Gastroesophageal sphincter (tissue), 4 donors: ENCODE measurements around the gene RNF150. TPM values are rescaled to one million over a fixed set of nuclear protein-coding genes. Genes with fewer than 3 reads are reported as not detected.

ENCODE experiments used
- ATAC-seq: fragments of 150-250 bp; one replicate; pipeline ENCODE4 v1.9.1; 2016; ENCODE audit warnings: mild to moderate bottlenecking, moderate library complexity
- H3K27ac ChIP-seq, 4 donors: fragments of 200-600 bp; sonication (generic) in 3 of 4; 1 replicate in 3 of 4; 2 replicates in 1 of 4; pipeline ENCODE4 v1.5.1; 2016 to 2019
- H3K27me3 ChIP-seq: fragments of 200-600 bp; sonication (generic); one replicate; pipeline ENCODE4 v1.5.1; 2019
- H3K36me3 ChIP-seq, 2 donors: fragments of 200-600 bp; sonication (generic); one replicate each; pipeline ENCODE4 v1.5.1; 2019; ENCODE audit warnings: control low read depth in 1 of 2
- H3K4me1 ChIP-seq, 3 donors: fragments of 200-600 bp; sonication (generic); 1 replicate in 2 of 3; 2 replicates in 1 of 3; pipeline ENCODE4 v1.5.1; 2016 to 2019; ENCODE audit warnings: control low read depth in 2 of 3
- H3K4me3 ChIP-seq, 2 donors: fragments of 200-600 bp; sonication (generic); one replicate each; pipeline ENCODE4 v1.5.1; 2019; ENCODE audit warnings: mild to moderate bottlenecking in 1 of 2, moderate library complexity in 1 of 2
- H3K9me3 ChIP-seq, 3 donors: fragments of 200-600 bp; sonication (generic); one replicate each; pipeline ENCODE4 v1.5.1; 2017 to 2019; ENCODE audit warnings: control low read depth in 2 of 3
- CTCF ChIP-seq, 4 experiments: fragments of 200-600 bp in 2 of 4; fragments of 450-650 bp in 2 of 4; sonication (generic) in 1 of 4; IDR thresholded peaks; one replicate each; pipeline ENCODE4 v1.5.1; 2017 to 2019; ENCODE audit warnings: antibody characterized with exemption in 4 of 4, mild to moderate bottlenecking in 2 of 4, moderate library complexity in 2 of 4
- EP300 ChIP-seq: sonication (generic); formaldehyde crosslinking; IDR thresholded peaks from one replicate; pipeline ENCODE4 v1.6.1; 2017; ENCODE audit warnings: antibody characterized with exemption, mild to moderate bottlenecking
- POLR2A ChIP-seq, 2 donors: fragments of 450-650 bp; IDR thresholded peaks; one replicate each; pipeline ENCODE4 v1.6.1; 2017; ENCODE audit warnings: antibody characterized with exemption in 2 of 2, mild to moderate bottlenecking in 2 of 2, moderate library complexity in 1 of 2
- POLR2AphosphoS5 ChIP-seq: sonication (generic); formaldehyde crosslinking; IDR thresholded peaks from one replicate; pipeline ENCODE4 v1.6.1; 2017; ENCODE audit warnings: antibody characterized with exemption
- WGBS, 2 donors: methylation state at CpG; one replicate each; pipeline ENCODE4 v1.1.5; 2018; ENCODE audit warnings: low coverage in 1 of 2; 5-methylcytosine and 5-hydroxymethylcytosine counted together
- total RNA-seq, 4 donors: library from RNA; depleted of rRNA; stranded (reverse); fragments of >200 nt; gene quantifications; one replicate each; pipeline ENCODE4 v1.1.0, GENCODE V29; 2016

The RNF150 gene
- total RNA-seq, 4 donors from 2014 or later, result 36.5 to 70.5 (median 59.9) TPM

GRCh38 chr4:140995058-140995457 is 138.2 kb downstream of the RNF150 start:
- TF ChIP-seq POLR2A (IDR thresholded peaks at IDR 0.05) (no peak), EP300 (peak; percentile 13), POLR2AphosphoS5 (peak; percentile 85)
- Histone ChIP-seq H3K27me3 (no peaks in the 10 kb centered on the region), H3K9me3 (no peaks in the 10 kb centered on the region), H3K27ac (peak overlapping the region; percentile 62 to 79 (median 74)), H3K4me1 (peaks cover 4 to 62% (median 12%) of the 10 kb centered on the region in 3 donors), H3K36me3 (no peaks in the 10 kb centered on the region), H3K4me3 (no peak overlapping the region)
- WGBS, 2 donors, result 0 to 50% methylated on average over 1 of the region's 1 CpG
- peak; percentile 38 for ATAC-seq

GRCh38 chr4:140994015-140994414 is 139.3 kb downstream of the RNF150 start:
- WGBS, 2 donors, result 20 to 38% methylated on average over 1 of the region's 1 CpG
- Histone ChIP-seq H3K4me3 (no peak overlapping the region), H3K9me3 (no peaks in the 10 kb centered on the region), H3K4me1 (peaks cover 4 to 68% (median 12%) of the 10 kb centered on the region in 3 donors), H3K27ac (peak overlapping the region; percentile 62 to 78 (median 70)), H3K36me3 (no peaks in the 10 kb centered on the region), H3K27me3 (no peaks in the 10 kb centered on the region)
- ATAC-seq, result peak; percentile 23
- TF ChIP-seq EP300 (no peak), POLR2AphosphoS5 (peak; percentile 52), POLR2A (IDR thresholded peaks at IDR 0.05) (no peak)

GRCh38 chr4:140993370-140993769 is 139.9 kb downstream of the RNF150 start:
- no peaks in the 10 kb centered on the region for H3K27me3 ChIP-seq
- H3K9me3 ChIP-seq, result no peaks in the 10 kb centered on the region
- peak overlapping the region; percentile 62 to 78 (median 70) for H3K27ac ChIP-seq
- WGBS, 2 donors, result 24 to 54% methylated on average over 3 to 4 of the region's 4 CpGs
- H3K36me3 ChIP-seq, result no peaks in the 10 kb centered on the region
- peaks cover 4 to 64% (median 12%) of the 10 kb centered on the region in 3 donors for H3K4me1 ChIP-seq
- no peak overlapping the region for H3K4me3 ChIP-seq
- ATAC-seq, result no peak
- TF ChIP-seq EP300 (no peak), POLR2A (IDR thresholded peaks at IDR 0.05) (no peak), POLR2AphosphoS5 (no peak), CTCF (IDR thresholded peaks at IDR 0.05) (peak in 1 of 4 experiments; percentile 7)

- ATAC-seq, result no peak
- Histone ChIP-seq H3K27ac (peak overlapping the region in 2 of 4 donors; percentile 17 to 45), H3K27me3 (no peaks in the 10 kb centered on the region), H3K4me1 (peaks cover under 1 to 50% (median 12%) of the 10 kb centered on the region in 3 donors), H3K4me3 (no peak overlapping the region), H3K9me3 (no peaks in the 10 kb centered on the region), H3K36me3 (no peaks in the 10 kb centered on the region)
- WGBS, 2 donors, result 61 to 70% methylated on average over 3 of the region's 3 CpGs
- TF ChIP-seq POLR2A (IDR thresholded peaks at IDR 0.05), result no peak
- TF ChIP-seq CTCF (IDR thresholded peaks at IDR 0.05), result no peak
- TF ChIP-seq POLR2AphosphoS5, result no peak
- TF ChIP-seq EP300, result no peak
These were observed 143.3 kb downstream of the RNF150 start for GRCh38 chr4:140989944-140990343.

- H3K36me3 ChIP-seq, result no peaks in the 10 kb centered on the region
- no peaks in the 10 kb centered on the region for H3K9me3 ChIP-seq
- H3K27ac ChIP-seq, result peak overlapping the region in 3 of 4 donors; percentile 18 to 53 (median 39)
- H3K4me1 ChIP-seq, result peaks cover 0 to 41% (median 4%) of the 10 kb centered on the region in 3 donors
- TF ChIP-seq EP300, result no peak
- no peak for TF ChIP-seq POLR2A (IDR thresholded peaks at IDR 0.05)
- TF ChIP-seq POLR2AphosphoS5, result no peak
- TF ChIP-seq CTCF (IDR thresholded peaks at IDR 0.05), result no peak
- no peaks in the 10 kb centered on the region for H3K27me3 ChIP-seq
- WGBS, 2 donors, result 37 to 56% methylated on average over 5 of the region's 5 CpGs
- ATAC-seq, result no peak
- no peak overlapping the region for H3K4me3 ChIP-seq
These were observed 147.2 kb downstream of the RNF150 start for GRCh38 chr4:140986045-140986444.

GRCh38 chr4:140982613-140983340 is 150.5 kb downstream of the RNF150 start:
- TF ChIP-seq POLR2AphosphoS5, result no peak
- Histone ChIP-seq H3K4me3 (no peak overlapping the region), H3K9me3 (no peaks in the 10 kb centered on the region), H3K27ac (no peak overlapping the region), H3K27me3 (no peaks in the 10 kb centered on the region), H3K36me3 (no peaks in the 10 kb centered on the region), H3K4me1 (peaks cover 0 to 36% (median 4%) of the 10 kb centered on the region in 3 donors)
- no peak for ATAC-seq
- 84 to 91% methylated on average over 5 of the region's 5 CpGs for WGBS, 2 donors
